WTC11 (cell line): ENCODE results near the gene SOCS3. TPM values are rescaled to one million over a fixed set of nuclear protein-coding genes. Genes with fewer than 3 reads are reported as not detected.

Experiments used
- ATF6 ChIP-seq: sonication (generic); formaldehyde crosslinking; IDR thresholded peaks from 2 replicates; pipeline ENCODE4 v1.8.1; 2023; ENCODE audit warnings: mild to moderate bottlenecking, missing genetic modification reagents
- GABPB1 ChIP-seq: sonication (generic); formaldehyde crosslinking; IDR thresholded peaks from 2 replicates; pipeline ENCODE4 v1.8.1; 2023; ENCODE audit warnings: mild to moderate bottlenecking, missing genetic modification reagents
- HMGXB4 ChIP-seq: sonication (generic); formaldehyde crosslinking; IDR thresholded peaks from 2 replicates; pipeline ENCODE4 v1.8.1; 2023; ENCODE audit warnings: mild to moderate bottlenecking, moderate library complexity, missing genetic modification reagents
- NR1H2 ChIP-seq: sonication (generic); formaldehyde crosslinking; IDR thresholded peaks from 2 replicates; pipeline ENCODE4 v1.9.0; 2021; ENCODE audit warnings: mild to moderate bottlenecking, moderate library complexity, missing genetic modification reagents
- NR3C1 ChIP-seq: sonication (generic); formaldehyde crosslinking; conservative IDR thresholded peaks from 2 replicates; pipeline ENCODE4 v1.8.1; 2023; ENCODE audit warnings: low read depth, mild to moderate bottlenecking, missing genetic modification reagents
- TEAD4 ChIP-seq: sonication (generic); formaldehyde crosslinking; IDR thresholded peaks from 2 replicates; pipeline ENCODE4 v1.8.0; 2022; ENCODE audit warnings: mild to moderate bottlenecking, missing genetic modification reagents
- TP53 ChIP-seq: sonication (generic); formaldehyde crosslinking; IDR thresholded peaks from 2 replicates; pipeline ENCODE4 v1.8.1; 2023; ENCODE audit warnings: mild to moderate bottlenecking, missing genetic modification reagents
- ZBTB21 ChIP-seq: sonication (generic); formaldehyde crosslinking; IDR thresholded peaks from 2 replicates; pipeline ENCODE4 v1.8.1; 2023; ENCODE audit warnings: mild to moderate bottlenecking, missing genetic modification reagents, borderline replicate concordance
- ZNF121 ChIP-seq: sonication (generic); formaldehyde crosslinking; IDR thresholded peaks from 2 replicates; pipeline ENCODE4 v1.8.0; 2023; ENCODE audit warnings: missing genetic modification reagents
- ZNF263 ChIP-seq: sonication (generic); formaldehyde crosslinking; IDR thresholded peaks from 2 replicates; pipeline ENCODE4 v1.8.1; 2022; ENCODE audit warnings: low read depth, mild to moderate bottlenecking, moderate library complexity, missing genetic modification reagents
- ZNF416 ChIP-seq: fragments of 250-450 bp; sonication (Bioruptor Pico); IDR thresholded peaks from 2 replicates; pipeline ENCODE4 v1.9.0; 2021; ENCODE audit warnings: mild to moderate bottlenecking, inconsistent platforms
- ZNF671 ChIP-seq: fragments of 250-450 bp; sonication (Bioruptor Pico); IDR thresholded peaks from 2 replicates; pipeline ENCODE4 v1.8.0; 2021; ENCODE audit warnings: mild to moderate bottlenecking
- total RNA-seq: library from RNA; stranded (reverse); gene quantifications from 3 replicates; pipeline ENCODE4 v1.2.3, GENCODE V29; 2021
- TF ChIP-seq, protein P1 (sequence below): sonication (generic); formaldehyde crosslinking; IDR thresholded peaks from 2 replicates; pipeline ENCODE4 v1.8.1; 2023; ENCODE audit warnings: mild to moderate bottlenecking, missing genetic modification reagents, borderline replicate concordance
- TF ChIP-seq, protein P2 (sequence below): sonication (generic); formaldehyde crosslinking; IDR thresholded peaks from 2 replicates; pipeline ENCODE4 v1.8.0; 2022; ENCODE audit warnings: missing genetic modification reagents
- TF ChIP-seq, protein P3 (sequence below): sonication (generic); formaldehyde crosslinking; IDR thresholded peaks from 2 replicates; pipeline ENCODE4 v1.8.0; 2022; ENCODE audit warnings: mild to moderate bottlenecking, missing genetic modification reagents

The SOCS3 gene
- total RNA-seq, 1 experiment from 2014 or later: 23.8 TPM

DNA sequence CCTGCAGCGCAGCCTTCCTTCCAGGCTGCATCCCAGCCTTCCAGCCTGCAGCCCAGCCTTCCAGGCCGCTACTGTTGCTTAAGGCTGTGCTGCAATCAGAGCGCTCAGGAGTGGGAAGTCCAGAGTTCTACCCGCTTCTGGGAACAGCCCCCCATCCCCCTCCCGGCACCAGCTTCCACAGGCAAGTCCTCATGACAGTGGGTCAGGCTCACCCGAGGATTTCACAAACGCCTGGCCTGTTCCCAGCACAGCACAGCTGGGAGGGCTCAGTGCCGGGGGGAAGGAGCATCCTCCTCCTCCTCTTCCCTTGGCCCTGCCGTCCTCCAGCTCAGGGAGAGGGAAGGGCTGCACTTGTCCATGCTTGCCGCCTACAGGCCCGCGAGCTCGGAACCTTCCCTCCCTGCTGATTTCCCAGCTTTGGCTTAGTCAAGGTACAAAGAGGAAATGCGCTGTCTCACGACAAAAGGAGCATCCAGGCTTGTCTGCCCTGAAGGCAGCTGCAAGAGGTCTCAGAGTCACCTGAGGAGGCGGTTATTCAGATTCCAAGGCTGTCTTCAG lies 8.3 kb downstream of the SOCS3 start (continued):
- TF ChIP-seq, protein P1, sequence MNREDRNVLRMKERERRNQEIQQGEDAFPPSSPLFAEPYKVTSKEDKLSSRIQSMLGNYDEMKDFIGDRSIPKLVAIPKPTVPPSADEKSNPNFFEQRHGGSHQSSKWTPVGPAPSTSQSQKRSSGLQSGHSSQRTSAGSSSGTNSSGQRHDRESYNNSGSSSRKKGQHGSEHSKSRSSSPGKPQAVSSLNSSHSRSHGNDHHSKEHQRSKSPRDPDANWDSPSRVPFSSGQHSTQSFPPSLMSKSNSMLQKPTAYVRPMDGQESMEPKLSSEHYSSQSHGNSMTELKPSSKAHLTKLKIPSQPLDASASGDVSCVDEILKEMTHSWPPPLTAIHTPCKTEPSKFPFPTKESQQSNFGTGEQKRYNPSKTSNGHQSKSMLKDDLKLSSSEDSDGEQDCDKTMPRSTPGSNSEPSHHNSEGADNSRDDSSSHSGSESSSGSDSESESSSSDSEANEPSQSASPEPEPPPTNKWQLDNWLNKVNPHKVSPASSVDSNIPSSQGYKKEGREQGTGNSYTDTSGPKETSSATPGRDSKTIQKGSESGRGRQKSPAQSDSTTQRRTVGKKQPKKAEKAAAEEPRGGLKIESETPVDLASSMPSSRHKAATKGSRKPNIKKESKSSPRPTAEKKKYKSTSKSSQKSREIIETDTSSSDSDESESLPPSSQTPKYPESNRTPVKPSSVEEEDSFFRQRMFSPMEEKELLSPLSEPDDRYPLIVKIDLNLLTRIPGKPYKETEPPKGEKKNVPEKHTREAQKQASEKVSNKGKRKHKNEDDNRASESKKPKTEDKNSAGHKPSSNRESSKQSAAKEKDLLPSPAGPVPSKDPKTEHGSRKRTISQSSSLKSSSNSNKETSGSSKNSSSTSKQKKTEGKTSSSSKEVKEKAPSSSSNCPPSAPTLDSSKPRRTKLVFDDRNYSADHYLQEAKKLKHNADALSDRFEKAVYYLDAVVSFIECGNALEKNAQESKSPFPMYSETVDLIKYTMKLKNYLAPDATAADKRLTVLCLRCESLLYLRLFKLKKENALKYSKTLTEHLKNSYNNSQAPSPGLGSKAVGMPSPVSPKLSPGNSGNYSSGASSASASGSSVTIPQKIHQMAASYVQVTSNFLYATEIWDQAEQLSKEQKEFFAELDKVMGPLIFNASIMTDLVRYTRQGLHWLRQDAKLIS: no peak
- no peak for TF ChIP-seq ZNF671 (CRISPR knock-in tag)
- TF ChIP-seq GABPB1 (CRISPR knock-in tag): peak; percentile 78
- TF ChIP-seq HMGXB4 (CRISPR knock-in tag): 0 out of 2 replicates have a peak, but pooled peaks have one; percentile 50
- TF ChIP-seq NR3C1 (CRISPR knock-in tag): 0 out of 2 replicates have a peak, but pooled peaks have one; percentile 48
- peak; percentile 43; the same call in 1 of the 2 replicates for TF ChIP-seq TEAD4 (CRISPR knock-in tag)
- no peak for TF ChIP-seq NR1H2 (CRISPR knock-in tag)
- TF ChIP-seq, protein P2, sequence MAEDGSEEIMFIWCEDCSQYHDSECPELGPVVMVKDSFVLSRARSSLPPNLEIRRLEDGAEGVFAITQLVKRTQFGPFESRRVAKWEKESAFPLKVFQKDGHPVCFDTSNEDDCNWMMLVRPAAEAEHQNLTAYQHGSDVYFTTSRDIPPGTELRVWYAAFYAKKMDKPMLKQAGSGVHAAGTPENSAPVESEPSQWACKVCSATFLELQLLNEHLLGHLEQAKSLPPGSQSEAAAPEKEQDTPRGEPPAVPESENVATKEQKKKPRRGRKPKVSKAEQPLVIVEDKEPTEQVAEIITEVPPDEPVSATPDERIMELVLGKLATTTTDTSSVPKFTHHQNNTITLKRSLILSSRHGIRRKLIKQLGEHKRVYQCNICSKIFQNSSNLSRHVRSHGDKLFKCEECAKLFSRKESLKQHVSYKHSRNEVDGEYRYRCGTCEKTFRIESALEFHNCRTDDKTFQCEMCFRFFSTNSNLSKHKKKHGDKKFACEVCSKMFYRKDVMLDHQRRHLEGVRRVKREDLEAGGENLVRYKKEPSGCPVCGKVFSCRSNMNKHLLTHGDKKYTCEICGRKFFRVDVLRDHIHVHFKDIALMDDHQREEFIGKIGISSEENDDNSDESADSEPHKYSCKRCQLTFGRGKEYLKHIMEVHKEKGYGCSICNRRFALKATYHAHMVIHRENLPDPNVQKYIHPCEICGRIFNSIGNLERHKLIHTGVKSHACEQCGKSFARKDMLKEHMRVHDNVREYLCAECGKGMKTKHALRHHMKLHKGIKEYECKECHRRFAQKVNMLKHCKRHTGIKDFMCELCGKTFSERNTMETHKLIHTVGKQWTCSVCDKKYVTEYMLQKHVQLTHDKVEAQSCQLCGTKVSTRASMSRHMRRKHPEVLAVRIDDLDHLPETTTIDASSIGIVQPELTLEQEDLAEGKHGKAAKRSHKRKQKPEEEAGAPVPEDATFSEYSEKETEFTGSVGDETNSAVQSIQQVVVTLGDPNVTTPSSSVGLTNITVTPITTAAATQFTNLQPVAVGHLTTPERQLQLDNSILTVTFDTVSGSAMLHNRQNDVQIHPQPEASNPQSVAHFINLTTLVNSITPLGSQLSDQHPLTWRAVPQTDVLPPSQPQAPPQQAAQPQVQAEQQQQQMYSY (CRISPR knock-in tag): no peak
- TF ChIP-seq ZNF263 (CRISPR knock-in tag): peak; percentile 81; the same call in 1 of the 2 replicates
- TF ChIP-seq ZBTB21 (CRISPR knock-in tag): peak; percentile 85
- 0 out of 2 replicates have a peak, but pooled peaks have one; percentile 22 for TF ChIP-seq ZNF121 (CRISPR knock-in tag)
- no peak for TF ChIP-seq ATF6 (CRISPR knock-in tag)
- TF ChIP-seq TP53 (CRISPR knock-in tag): 0 out of 2 replicates have a peak, but pooled peaks have one; percentile 60
- TF ChIP-seq ZNF416 (CRISPR knock-in tag): no peak
- TF ChIP-seq, protein P3, sequence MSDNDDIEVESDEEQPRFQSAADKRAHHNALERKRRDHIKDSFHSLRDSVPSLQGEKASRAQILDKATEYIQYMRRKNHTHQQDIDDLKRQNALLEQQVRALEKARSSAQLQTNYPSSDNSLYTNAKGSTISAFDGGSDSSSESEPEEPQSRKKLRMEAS (CRISPR knock-in tag): peak; percentile 77
